Caco-2 (cell line): ENCODE data around the gene TGFBR2. TPM values are rescaled to one million over a fixed set of nuclear protein-coding genes. Genes with fewer than 3 reads are reported as not detected.

Experiments
- BruUV-seq: library from RNA; stranded (reverse); fragments of 400-500 nt; replicated peaks from 2 replicates; lab custom pipeline; 2021; lab: Mats Ljungman, UMichigan
- CTCF ChIA-PET: fragments of 300-600 bp; sonication (Branson Sonifier 250); formaldehyde crosslinking; loops from one replicate; lab custom pipeline; 2022; ENCODE audit warnings: antibody characterized with exemption; lab: Charles Lee
- POLR2A ChIA-PET: fragments of 300-600 bp; sonication (Branson Sonifier 250); formaldehyde crosslinking; loops from one replicate; lab custom pipeline; 2022; ENCODE audit warnings: antibody characterized with exemption; lab: Charles Lee
- DNase-seq, 2 experiments: peaks; one replicate each; pipeline versions ENCODE4 v3.0.0 to v3.0.0-alpha.2; 2020 to 2022
- H3K27me3 ChIP-seq: replicated peaks from 2 replicates; pipeline ENCODE4 v1.6.0; 2011; ENCODE audit warnings: low read length; ENCODE audit not compliant: control insufficient read depth, insufficient read depth
- H3K36me3 ChIP-seq: 2 replicates; pipeline ENCODE4 v1.5.1; 2011; ENCODE audit warnings: low read length; ENCODE audit not compliant: control insufficient read depth, insufficient read depth
- H3K4me1 ChIP-seq: fragments of 250-450 bp; sonication (Bioruptor Pico); 2 replicates; pipeline ENCODE4 v1.5.1; 2020; ENCODE audit warnings: mild to moderate bottlenecking
- H3K4me3 ChIP-seq: 2 replicates; pipeline ENCODE4 v1.5.1; 2011; ENCODE audit warnings: low read depth, mild to moderate bottlenecking, control low read depth, low read length
- H3K9me3 ChIP-seq: fragments of 250-450 bp; sonication (Bioruptor Pico); 2 replicates; pipeline ENCODE4 v1.5.1; 2020; ENCODE audit warnings: mild to moderate bottlenecking, moderate library complexity
- H3K27ac Mint-ChIP-seq: one replicate; pipeline ENCODE4 v1.8.0; 2022; ENCODE audit warnings: mixed read lengths; ENCODE audit not compliant: unreplicated experiment
- H3K27me3 Mint-ChIP-seq: one replicate; pipeline ENCODE4 v1.8.0; 2022; ENCODE audit warnings: mixed read lengths; ENCODE audit not compliant: insufficient read depth, unreplicated experiment
- H3K36me3 Mint-ChIP-seq: one replicate; pipeline ENCODE4 v1.8.0; 2022; ENCODE audit warnings: mild to moderate bottlenecking, mixed read lengths; ENCODE audit not compliant: insufficient read depth, unreplicated experiment
- H3K4me1 Mint-ChIP-seq: one replicate; pipeline ENCODE4 v1.8.0; 2022; ENCODE audit warnings: low read depth, mixed read lengths; ENCODE audit not compliant: unreplicated experiment
- H3K4me3 Mint-ChIP-seq: one replicate; pipeline ENCODE4 v1.8.0; 2022; ENCODE audit warnings: mild to moderate bottlenecking, moderate library complexity, mixed read lengths; ENCODE audit not compliant: unreplicated experiment
- H3K9me3 Mint-ChIP-seq: one replicate; pipeline ENCODE4 v1.8.0; 2022; ENCODE audit warnings: mixed read lengths; ENCODE audit not compliant: unreplicated experiment
- intact Hi-C: fragments of 100-400 bp; cut with micrococcal nuclease; formaldehyde crosslinking; loops from one replicate; pipeline ENCODE4 v1.10.0; 2022; ENCODE audit not compliant: unreplicated experiment
- total RNA-seq: library from RNA; stranded (reverse); gene quantifications from 2 replicates; pipeline ENCODE4 v1.2.3, GENCODE V29; 2022
- TF ChIP-seq, protein P1 (sequence below), 2 experiments: fragments of 200-600 bp in 1 of 2; IDR thresholded peaks; 1 replicate in 1 of 2; 2 replicates in 1 of 2; pipeline versions ENCODE4 v1.5.1 to v1.8.0; 2011 to 2022; ENCODE audit warnings: antibody characterized with exemption in 1 of 2, control low read depth in 1 of 2, inconsistent platforms in 1 of 2, low read depth in 1 of 2, low read length in 1 of 2, mild to moderate bottlenecking in 1 of 2, moderate library complexity in 1 of 2; ENCODE audit not compliant: insufficient read depth in 1 of 2, severe bottlenecking in 1 of 2, unreplicated experiment in 1 of 2

Gene TGFBR2
- total RNA-seq, 1 experiment from 2014 or later = 40.5 TPM

DNA sequence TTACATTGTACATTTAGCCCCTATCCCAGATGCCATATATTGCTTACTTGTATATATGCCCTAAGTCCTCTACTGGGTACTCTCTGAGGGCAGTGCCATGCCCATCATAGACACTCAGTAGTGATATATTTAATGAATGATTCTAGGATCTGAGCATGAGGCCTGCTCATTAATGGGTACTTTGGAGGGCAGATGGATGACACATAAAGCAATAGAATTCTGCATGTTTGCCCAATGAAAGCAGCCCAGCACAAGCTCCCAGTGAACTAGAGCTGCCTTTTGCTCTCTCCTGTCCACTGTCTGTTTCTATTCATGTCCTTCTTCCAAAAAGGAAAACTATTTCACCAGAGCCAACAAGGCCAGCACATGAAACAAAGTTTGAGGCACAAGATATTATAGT, 63.9 kb downstream of the TGFBR2 start:
- Mint-ChIP-seq H3K27me3 (no peaks in the 10 kb centered on the region), H3K27ac (peak overlapping the region; percentile 78), H3K9me3 (no peaks in the 10 kb centered on the region), H3K4me3 (no peak overlapping the region), H3K36me3 (peaks cover 97% of the 10 kb centered on the region), H3K4me1 (peaks cover 48% of the 10 kb centered on the region)
- Histone ChIP-seq H3K4me3 (no peak overlapping the region), H3K36me3 (peaks cover 6% of the 10 kb centered on the region), H3K27me3 (no peaks in the 10 kb centered on the region), H3K9me3 (no peaks in the 10 kb centered on the region), H3K4me1 (peaks cover 33% of the 10 kb centered on the region)
- ChIA-PET POLR2A (no interaction called here), CTCF (no interaction called here)
- intact Hi-C loops = no loop called here
- DNase-seq = no peak
- TF ChIP-seq, protein P1, sequence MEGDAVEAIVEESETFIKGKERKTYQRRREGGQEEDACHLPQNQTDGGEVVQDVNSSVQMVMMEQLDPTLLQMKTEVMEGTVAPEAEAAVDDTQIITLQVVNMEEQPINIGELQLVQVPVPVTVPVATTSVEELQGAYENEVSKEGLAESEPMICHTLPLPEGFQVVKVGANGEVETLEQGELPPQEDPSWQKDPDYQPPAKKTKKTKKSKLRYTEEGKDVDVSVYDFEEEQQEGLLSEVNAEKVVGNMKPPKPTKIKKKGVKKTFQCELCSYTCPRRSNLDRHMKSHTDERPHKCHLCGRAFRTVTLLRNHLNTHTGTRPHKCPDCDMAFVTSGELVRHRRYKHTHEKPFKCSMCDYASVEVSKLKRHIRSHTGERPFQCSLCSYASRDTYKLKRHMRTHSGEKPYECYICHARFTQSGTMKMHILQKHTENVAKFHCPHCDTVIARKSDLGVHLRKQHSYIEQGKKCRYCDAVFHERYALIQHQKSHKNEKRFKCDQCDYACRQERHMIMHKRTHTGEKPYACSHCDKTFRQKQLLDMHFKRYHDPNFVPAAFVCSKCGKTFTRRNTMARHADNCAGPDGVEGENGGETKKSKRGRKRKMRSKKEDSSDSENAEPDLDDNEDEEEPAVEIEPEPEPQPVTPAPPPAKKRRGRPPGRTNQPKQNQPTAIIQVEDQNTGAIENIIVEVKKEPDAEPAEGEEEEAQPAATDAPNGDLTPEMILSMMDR (IDR thresholded peaks at IDR 0.05; ENCODE audit: insufficient read depth in 1 of 2, low read depth in 1 of 2, low read length in 1 of 2, severe bottlenecking in 1 of 2, unreplicated experiment in 1 of 2) = no peak
- BruUV-seq = no TSS peak

DNA sequence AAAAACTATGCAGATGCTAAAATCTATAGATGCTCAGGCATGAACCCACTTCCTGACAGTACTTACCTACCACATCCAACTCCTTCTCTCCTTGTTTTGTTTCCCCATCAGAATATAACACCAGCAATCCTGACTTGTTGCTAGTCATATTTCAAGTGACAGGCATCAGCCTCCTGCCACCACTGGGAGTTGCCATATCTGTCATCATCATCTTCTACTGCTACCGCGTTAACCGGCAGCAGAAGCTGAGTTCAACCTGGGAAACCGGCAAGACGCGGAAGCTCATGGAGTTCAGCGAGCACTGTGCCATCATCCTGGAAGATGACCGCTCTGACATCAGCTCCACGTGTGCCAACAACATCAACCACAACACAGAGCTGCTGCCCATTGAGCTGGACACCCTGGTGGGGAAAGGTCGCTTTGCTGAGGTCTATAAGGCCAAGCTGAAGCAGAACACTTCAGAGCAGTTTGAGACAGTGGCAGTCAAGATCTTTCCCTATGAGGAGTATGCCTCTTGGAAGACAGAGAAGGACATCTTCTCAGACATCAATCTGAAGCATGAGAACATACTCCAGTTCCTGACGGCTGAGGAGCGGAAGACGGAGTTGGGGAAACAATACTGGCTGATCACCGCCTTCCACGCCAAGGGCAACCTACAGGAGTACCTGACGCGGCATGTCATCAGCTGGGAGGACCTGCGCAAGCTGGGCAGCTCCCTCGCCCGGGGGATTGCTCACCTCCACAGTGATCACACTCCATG, 65.3 kb downstream of the TGFBR2 start:
- H3K4me1 ChIP-seq = peaks cover 27% of the 10 kb centered on the region
- no TSS peak for BruUV-seq
- peaks cover 46% of the 10 kb centered on the region for H3K4me1 Mint-ChIP-seq
- peaks cover 6% of the 10 kb centered on the region for H3K36me3 ChIP-seq
- CTCF ChIA-PET = no interaction called here
- POLR2A ChIA-PET = no interaction called here
- no peak for DNase-seq
- H3K9me3 ChIP-seq = no peaks in the 10 kb centered on the region
- intact Hi-C loops = no loop called here
- TF ChIP-seq, protein P1 (IDR thresholded peaks at IDR 0.05; ENCODE audit: insufficient read depth in 1 of 2, low read depth in 1 of 2, low read length in 1 of 2, severe bottlenecking in 1 of 2, unreplicated experiment in 1 of 2) = no peak
- no peak overlapping the region for H3K4me3 ChIP-seq
- no peak overlapping the region for H3K4me3 Mint-ChIP-seq
- H3K9me3 Mint-ChIP-seq = no peaks in the 10 kb centered on the region
- no peaks in the 10 kb centered on the region for H3K27me3 ChIP-seq
- H3K27me3 Mint-ChIP-seq = no peaks in the 10 kb centered on the region
- H3K36me3 Mint-ChIP-seq = peaks cover 100% of the 10 kb centered on the region
- H3K27ac Mint-ChIP-seq = peak overlapping the region; percentile 12

DNA sequence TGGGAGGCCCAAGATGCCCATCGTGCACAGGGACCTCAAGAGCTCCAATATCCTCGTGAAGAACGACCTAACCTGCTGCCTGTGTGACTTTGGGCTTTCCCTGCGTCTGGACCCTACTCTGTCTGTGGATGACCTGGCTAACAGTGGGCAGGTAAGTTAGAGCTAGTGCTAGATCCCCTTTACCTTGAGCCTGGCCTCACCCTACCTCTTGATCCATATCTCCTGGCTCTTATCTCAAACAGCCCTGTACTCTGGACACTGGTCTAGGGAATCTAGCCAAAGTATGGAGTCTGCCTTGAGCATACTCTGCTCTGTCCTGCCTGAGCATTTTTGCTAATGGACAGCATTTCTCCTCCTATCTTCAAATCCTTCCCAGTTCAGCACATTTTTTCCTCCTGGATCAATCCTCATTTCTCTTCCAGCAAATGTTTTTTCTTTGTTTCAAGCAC, 65.9 kb downstream of the TGFBR2 start:
- peaks cover 100% of the 10 kb centered on the region for H3K36me3 Mint-ChIP-seq
- H3K4me1 ChIP-seq = peaks cover 21% of the 10 kb centered on the region
- DNase-seq = no peak
- H3K9me3 Mint-ChIP-seq = no peaks in the 10 kb centered on the region
- no peak overlapping the region for H3K4me3 ChIP-seq
- CTCF ChIA-PET = no interaction called here
- TF ChIP-seq, protein P1 (IDR thresholded peaks at IDR 0.05; ENCODE audit: insufficient read depth in 1 of 2, low read depth in 1 of 2, low read length in 1 of 2, severe bottlenecking in 1 of 2, unreplicated experiment in 1 of 2) = no peak
- intact Hi-C loops = no loop called here
- H3K36me3 ChIP-seq = peaks cover 6% of the 10 kb centered on the region
- no peaks in the 10 kb centered on the region for H3K27me3 Mint-ChIP-seq
- no peak overlapping the region for H3K4me3 Mint-ChIP-seq
- H3K27me3 ChIP-seq = no peaks in the 10 kb centered on the region
- H3K27ac Mint-ChIP-seq = no peak overlapping the region
- no peaks in the 10 kb centered on the region for H3K9me3 ChIP-seq
- BruUV-seq = no TSS peak
- H3K4me1 Mint-ChIP-seq = peaks cover 50% of the 10 kb centered on the region
- POLR2A ChIA-PET = no interaction called here
